ENCODE measurements around the gene AGBL1.
"Not testable (repeated sequence)": the region's sequence is repeated elsewhere in the genome, so short reads cannot be mapped to it uniquely, and the experiment has no call there.

Gene AGBL1

DNA sequence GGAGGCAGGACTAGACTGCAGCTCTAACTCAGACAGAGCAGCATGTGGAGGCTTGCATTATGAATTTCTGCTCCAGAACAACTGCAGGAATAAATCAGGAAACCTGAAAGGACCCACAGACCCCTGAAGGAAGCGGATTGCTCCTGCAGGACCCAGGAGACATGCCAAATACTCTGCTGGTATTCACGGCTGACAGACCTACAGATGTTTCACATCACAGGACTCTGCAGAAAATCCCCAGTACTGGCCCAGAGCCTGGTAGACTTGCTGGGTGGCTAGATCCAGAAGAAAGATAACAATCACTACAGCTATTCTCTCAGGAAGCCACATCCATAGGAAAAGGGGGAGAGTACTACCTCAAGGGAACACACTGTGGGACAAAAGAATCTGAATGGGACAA, 942.1 kb downstream of the AGBL1 start:
- Histone ChIP-seq H3K27ac (ENCODE audit: low read length) (no peak overlapping the region), H3K4me1 (ENCODE audit: control insufficient read depth in 1 of 2, insufficient read depth in 2 of 2, low read length in 2 of 2) (no peaks in the 10 kb centered on the region)

GRCh38 chr15:87031540-87032230, 952.0 kb downstream of the AGBL1 start:
- Histone ChIP-seq H3K9me3 (ENCODE audit: control insufficient read depth in 1 of 2, low read length in 2 of 2) (no peaks in the 10 kb centered on the region), H3K4me3 (ENCODE audit: low read depth in 1 of 2, low read length in 2 of 2) (no peak overlapping the region), H3K27me3 (ENCODE audit: low read depth, low read length) (no peaks in the 10 kb centered on the region), H3K4me1 (ENCODE audit: control insufficient read depth in 1 of 2, insufficient read depth in 2 of 2, low read length in 2 of 2) (peaks cover 0 to 4% of the 10 kb centered on the region in 2 donors), H3K36me3 (ENCODE audit: control insufficient read depth in 1 of 2, insufficient read depth in 2 of 2, low read length in 2 of 2) (no peaks in the 10 kb centered on the region), H3K27ac (ENCODE audit: low read length) (no peak overlapping the region)

More for the DNA sequence above, 942.1 kb downstream of the AGBL1 start:
- Histone ChIP-seq H3K36me3 (ENCODE audit: control insufficient read depth in 1 of 2, insufficient read depth in 2 of 2, low read length in 2 of 2) (no peaks in the 10 kb centered on the region), H3K9me3 (ENCODE audit: control insufficient read depth in 1 of 2, low read length in 2 of 2) (peaks cover 0 to 12% of the 10 kb centered on the region in 2 donors), H3K4me3 (ENCODE audit: low read depth in 1 of 2, low read length in 2 of 2) (no peak overlapping the region), H3K27me3 (ENCODE audit: low read depth, low read length) (no peaks in the 10 kb centered on the region)

DNA sequence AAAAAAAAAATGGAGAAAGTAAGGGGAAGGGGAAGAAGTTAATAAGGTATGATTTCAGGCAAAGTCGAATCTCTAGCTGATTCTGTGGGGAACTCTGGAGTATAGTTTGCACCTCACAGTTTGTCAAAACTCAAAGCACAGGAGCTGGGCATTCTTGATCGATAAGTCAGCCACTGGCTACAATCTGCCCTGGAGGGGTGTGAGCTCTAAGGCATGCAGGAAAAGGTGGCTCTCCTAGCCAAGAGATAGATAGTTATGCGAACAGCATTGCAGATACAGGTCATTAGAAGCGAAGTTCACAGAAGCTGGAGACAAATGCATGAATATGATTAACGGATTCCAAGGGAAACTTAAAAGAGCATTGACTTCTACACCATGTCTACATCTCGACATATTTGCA, 952.6 kb downstream of the AGBL1 start:
- no peak overlapping the region for H3K4me3 ChIP-seq (ENCODE audit: low read depth in 1 of 2, low read length in 2 of 2)
- no peak overlapping the region for H3K27ac ChIP-seq (ENCODE audit: low read length)
- H3K9me3 ChIP-seq (ENCODE audit: control insufficient read depth in 1 of 2, low read length in 2 of 2), result no peaks in the 10 kb centered on the region
- no peaks in the 10 kb centered on the region for H3K36me3 ChIP-seq (ENCODE audit: control insufficient read depth in 1 of 2, insufficient read depth in 2 of 2, low read length in 2 of 2)
- H3K27me3 ChIP-seq (ENCODE audit: low read depth, low read length), result no peaks in the 10 kb centered on the region
- H3K4me1 ChIP-seq (ENCODE audit: control insufficient read depth in 1 of 2, insufficient read depth in 2 of 2, low read length in 2 of 2), result peaks cover 0 to 4% of the 10 kb centered on the region in 2 donors

- no peak overlapping the region for H3K4me3 ChIP-seq (ENCODE audit: low read depth in 1 of 2, low read length in 2 of 2)
- no peak overlapping the region for H3K27ac ChIP-seq (ENCODE audit: low read length)
- H3K9me3 ChIP-seq (ENCODE audit: control insufficient read depth in 1 of 2, low read length in 2 of 2), result no peaks in the 10 kb centered on the region
- H3K27me3 ChIP-seq (ENCODE audit: low read depth, low read length), result no peaks in the 10 kb centered on the region
- H3K4me1 ChIP-seq (ENCODE audit: control insufficient read depth in 1 of 2, insufficient read depth in 2 of 2, low read length in 2 of 2), result peaks cover 0 to 4% of the 10 kb centered on the region in 2 donors
- H3K36me3 ChIP-seq (ENCODE audit: control insufficient read depth in 1 of 2, insufficient read depth in 2 of 2, low read length in 2 of 2), result no peaks in the 10 kb centered on the region
Observed at GRCh38 chr15:87033056-87033455, 953.4 kb downstream of the AGBL1 start.

DNA sequence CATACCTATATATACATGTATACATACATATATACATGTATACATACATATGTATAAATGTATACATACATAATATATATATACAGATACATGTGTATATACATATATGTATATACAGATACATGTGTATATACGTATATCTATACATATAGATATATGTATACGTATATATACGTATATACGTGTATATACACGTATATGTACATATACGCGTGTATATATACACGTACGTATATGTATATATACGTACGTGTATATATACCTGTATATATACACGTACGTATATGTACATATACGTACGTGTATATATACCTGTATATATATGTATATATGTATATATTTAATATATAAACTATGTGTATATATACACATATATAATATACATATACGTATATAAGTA, 955.2 kb downstream of the AGBL1 start:
- peaks cover 0 to 4% of the 10 kb centered on the region in 2 donors for H3K4me1 ChIP-seq (ENCODE audit: control insufficient read depth in 1 of 2, insufficient read depth in 2 of 2, low read length in 2 of 2)
- H3K36me3 ChIP-seq (ENCODE audit: control insufficient read depth in 1 of 2, insufficient read depth in 2 of 2, low read length in 2 of 2), result no peaks in the 10 kb centered on the region
- H3K9me3 ChIP-seq (ENCODE audit: control insufficient read depth in 1 of 2, low read length in 2 of 2), result no peaks in the 10 kb centered on the region
- no peaks in the 10 kb centered on the region for H3K27me3 ChIP-seq (ENCODE audit: low read depth, low read length)
- H3K27ac ChIP-seq (ENCODE audit: low read length), result no peak overlapping the region
- H3K4me3 ChIP-seq (ENCODE audit: low read depth in 1 of 2, low read length in 2 of 2), result no peak overlapping the region

DNA sequence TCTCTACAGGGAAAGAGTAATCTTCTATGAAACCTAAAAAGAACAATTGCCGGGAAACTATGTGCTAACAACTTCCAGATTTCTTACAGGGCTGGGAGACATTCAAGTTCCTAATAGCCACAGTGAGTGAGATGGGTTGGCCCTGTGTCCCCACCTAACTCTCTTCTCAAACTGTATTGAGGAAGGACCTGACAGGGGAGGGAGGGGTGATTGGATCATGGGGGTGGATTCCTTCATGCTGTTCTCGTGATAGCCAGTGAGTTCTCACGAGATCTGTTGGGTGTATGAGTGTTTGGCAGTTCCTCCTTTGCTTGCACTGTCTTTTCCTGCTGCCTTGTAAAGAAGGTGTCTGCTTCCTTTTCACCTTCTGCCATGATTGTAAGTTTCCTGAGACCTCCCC, 958.7 kb downstream of the AGBL1 start:
- Histone ChIP-seq H3K27ac (ENCODE audit: low read length) (no peak overlapping the region), H3K36me3 (ENCODE audit: control insufficient read depth in 1 of 2, insufficient read depth in 2 of 2, low read length in 2 of 2) (no peaks in the 10 kb centered on the region), H3K4me1 (ENCODE audit: control insufficient read depth in 1 of 2, insufficient read depth in 2 of 2, low read length in 2 of 2) (no peaks in the 10 kb centered on the region), H3K4me3 (ENCODE audit: low read depth in 1 of 2, low read length in 2 of 2) (no peak overlapping the region), H3K27me3 (ENCODE audit: low read depth, low read length) (no peaks in the 10 kb centered on the region), H3K9me3 (ENCODE audit: control insufficient read depth in 1 of 2, low read length in 2 of 2) (no peaks in the 10 kb centered on the region)

- not testable (repeated sequence) for H3K27me3 ChIP-seq (ENCODE audit: low read depth, low read length); H3K4me3 ChIP-seq (ENCODE audit: low read depth in 1 of 2, low read length in 2 of 2); H3K27ac ChIP-seq (ENCODE audit: low read length); H3K36me3 ChIP-seq (ENCODE audit: control insufficient read depth in 1 of 2, insufficient read depth in 2 of 2, low read length in 2 of 2); H3K4me1 ChIP-seq (ENCODE audit: control insufficient read depth in 1 of 2, insufficient read depth in 2 of 2, low read length in 2 of 2); H3K9me3 ChIP-seq (ENCODE audit: control insufficient read depth in 1 of 2, low read length in 2 of 2)
Observed at GRCh38 chr15:87042619-87043018, 962.9 kb downstream of the AGBL1 start.

GRCh38 chr15:87045746-87046145, 966.1 kb downstream of the AGBL1 start:
- Histone ChIP-seq H3K4me1 (ENCODE audit: control insufficient read depth in 1 of 2, insufficient read depth in 2 of 2, low read length in 2 of 2) (no peaks in the 10 kb centered on the region), H3K27me3 (ENCODE audit: low read depth, low read length) (no peaks in the 10 kb centered on the region), H3K36me3 (ENCODE audit: control insufficient read depth in 1 of 2, insufficient read depth in 2 of 2, low read length in 2 of 2) (no peaks in the 10 kb centered on the region), H3K9me3 (ENCODE audit: control insufficient read depth in 1 of 2, low read length in 2 of 2) (no peaks in the 10 kb centered on the region), H3K4me3 (ENCODE audit: low read depth in 1 of 2, low read length in 2 of 2) (no peak overlapping the region), H3K27ac (ENCODE audit: low read length) (no peak overlapping the region)

GRCh38 chr15:87047203-87047965, 967.7 kb downstream of the AGBL1 start:
- H3K36me3 ChIP-seq (ENCODE audit: control insufficient read depth in 1 of 2, insufficient read depth in 2 of 2, low read length in 2 of 2), result no peaks in the 10 kb centered on the region

More at GRCh38 chr15:87047203-87047965, 967.7 kb downstream of the AGBL1 start:
- no peaks in the 10 kb centered on the region for H3K4me1 ChIP-seq (ENCODE audit: control insufficient read depth in 1 of 2, insufficient read depth in 2 of 2, low read length in 2 of 2)
- H3K27me3 ChIP-seq (ENCODE audit: low read depth, low read length), result no peaks in the 10 kb centered on the region
- H3K27ac ChIP-seq (ENCODE audit: low read length), result no peak overlapping the region
- H3K4me3 ChIP-seq (ENCODE audit: low read depth in 1 of 2, low read length in 2 of 2), result no peak overlapping the region
- H3K9me3 ChIP-seq (ENCODE audit: control insufficient read depth in 1 of 2, low read length in 2 of 2), result no peaks in the 10 kb centered on the region

Data from muscle layer of duodenum (tissue), 2 donors.